Testis (tissue), 2 donors: ENCODE measurements around the gene ZFR2.

ENCODE experiments used
- CTCF ChIP-seq, 3 experiments: fragments of 450-650 bp in 2 of 3; fragments of 200-600 bp in 1 of 3; sonication (generic) in 1 of 3; IDR thresholded peaks; one replicate each; pipeline ENCODE4 v1.5.1; 2016 to 2019; ENCODE audit warnings: antibody characterized with exemption in 3 of 3, mild to moderate bottlenecking in 2 of 3, moderate library complexity in 1 of 3
- POLR2A ChIP-seq: fragments of 450-650 bp; IDR thresholded peaks from one replicate; pipeline ENCODE4 v1.6.1; 2017; ENCODE audit warnings: antibody characterized with exemption, mild to moderate bottlenecking, moderate library complexity

GRCh38 chr19:3790941-3791340 is 77.9 kb downstream of the ZFR2 start:
- no peak for TF ChIP-seq CTCF (IDR thresholded peaks at IDR 0.05)
- TF ChIP-seq POLR2A = no peak
